Measurements from ENCODE around the gene PIP5K1B.

DNA sequence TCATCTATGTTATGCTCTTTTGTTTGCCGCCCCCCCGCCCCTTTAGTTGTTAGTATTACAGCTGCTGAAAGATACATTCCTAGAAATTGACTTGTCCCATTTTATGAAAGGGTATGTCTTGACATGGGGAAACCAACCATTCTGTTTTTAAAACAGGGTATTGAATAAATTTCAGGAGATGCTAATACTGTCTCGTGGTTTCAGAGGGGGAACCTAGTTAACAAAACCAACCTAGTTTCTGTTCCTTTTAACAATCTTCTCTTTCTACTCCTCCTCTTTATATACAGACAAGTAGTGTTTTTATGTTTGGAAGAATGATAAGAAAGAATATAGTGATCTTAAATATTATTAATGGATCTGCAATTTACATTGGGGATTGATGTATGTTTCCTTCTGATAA, 3.5 kb downstream of the PIP5K1B start:
- TF ChIP-seq EZH2 (IDR thresholded peaks at IDR 0.05; ENCODE audit: borderline replicate concordance, low read depth, low read length, severe bottlenecking) (no peak), MYC (IDR thresholded peaks at IDR 0.05; ENCODE audit: low read depth, low read length) (no peak), POLR2AphosphoS5 (IDR thresholded peaks at IDR 0.05; ENCODE audit: insufficient read depth, low read depth, low read length) (no peak), POLR2A (IDR thresholded peaks at IDR 0.05; ENCODE audit: low read depth, low read length) (no peak), GATA2 (IDR thresholded peaks at IDR 0.05; ENCODE audit: insufficient read depth, insufficient read length, low read depth, low read length) (no peak)
- TF ChIP-seq, protein P1, sequence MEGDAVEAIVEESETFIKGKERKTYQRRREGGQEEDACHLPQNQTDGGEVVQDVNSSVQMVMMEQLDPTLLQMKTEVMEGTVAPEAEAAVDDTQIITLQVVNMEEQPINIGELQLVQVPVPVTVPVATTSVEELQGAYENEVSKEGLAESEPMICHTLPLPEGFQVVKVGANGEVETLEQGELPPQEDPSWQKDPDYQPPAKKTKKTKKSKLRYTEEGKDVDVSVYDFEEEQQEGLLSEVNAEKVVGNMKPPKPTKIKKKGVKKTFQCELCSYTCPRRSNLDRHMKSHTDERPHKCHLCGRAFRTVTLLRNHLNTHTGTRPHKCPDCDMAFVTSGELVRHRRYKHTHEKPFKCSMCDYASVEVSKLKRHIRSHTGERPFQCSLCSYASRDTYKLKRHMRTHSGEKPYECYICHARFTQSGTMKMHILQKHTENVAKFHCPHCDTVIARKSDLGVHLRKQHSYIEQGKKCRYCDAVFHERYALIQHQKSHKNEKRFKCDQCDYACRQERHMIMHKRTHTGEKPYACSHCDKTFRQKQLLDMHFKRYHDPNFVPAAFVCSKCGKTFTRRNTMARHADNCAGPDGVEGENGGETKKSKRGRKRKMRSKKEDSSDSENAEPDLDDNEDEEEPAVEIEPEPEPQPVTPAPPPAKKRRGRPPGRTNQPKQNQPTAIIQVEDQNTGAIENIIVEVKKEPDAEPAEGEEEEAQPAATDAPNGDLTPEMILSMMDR (IDR thresholded peaks at IDR 0.05; ENCODE audit: extremely low read depth in 1 of 2, insufficient read depth in 1 of 2, low read depth in 1 of 2, low read length in 2 of 2): no peak
- TF ChIP-seq, protein P2, sequence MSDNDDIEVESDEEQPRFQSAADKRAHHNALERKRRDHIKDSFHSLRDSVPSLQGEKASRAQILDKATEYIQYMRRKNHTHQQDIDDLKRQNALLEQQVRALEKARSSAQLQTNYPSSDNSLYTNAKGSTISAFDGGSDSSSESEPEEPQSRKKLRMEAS (IDR thresholded peaks at IDR 0.05; ENCODE audit: insufficient read depth, insufficient read length): no peak
